K562 (cell line): Measurements from ENCODE around the gene ADAM33. TPM values are rescaled to one million over a fixed set of nuclear protein-coding genes. Genes with fewer than 3 reads are reported as not detected.

Experiments used
- ATAC-seq: fragments of 200-7000 bp; cut with Tn5 transposase; 3 replicates; pipeline ENCODE4 v1.9.1; 2020; ENCODE audit warnings: moderate library complexity
- BruUV-seq: library from RNA; stranded (reverse); fragments of 400-500 nt; replicated peaks from 2 replicates; lab custom pipeline; 2021; lab: Mats Ljungman, UMichigan
- CTCF ChIA-PET: fragments of 300-600 bp; formaldehyde crosslinking; extraction: SDS; loops from one replicate; lab custom pipeline; 2021; ENCODE audit warnings: low intra/inter-chr PET ratio; lab: Yijun Ruan, JAX
- POLR2A ChIA-PET: fragments of 300-600, 350-650 bp; sonication (Branson Sonifier 250); formaldehyde crosslinking; extraction: SDS; loops from one replicate; lab custom pipeline; 2021; ENCODE audit warnings: antibody characterized with exemption, inconsistent platforms; lab: Yijun Ruan, JAX
- DNase-seq, 4 experiments: peaks; one replicate each; pipeline versions ENCODE4 v3.0.0 to v3.0.0-alpha.2; 2011 to 2018; ENCODE audit warnings: low spot score in 3 of 4, mixed read lengths in 3 of 4; ENCODE audit errors: extremely low read depth in 1 of 4
- FAIRE-seq: peaks from 2 replicates; lab custom pipeline; 2011; peaks lifted over from hg19 to GRCh38; lab: Jason Lieb, UNC
- H2AFZ ChIP-seq: 2 replicates; pipeline ENCODE4 v1.6.0; 2011; ENCODE audit warnings: low read depth, low read length, control low read depth, inconsistent platforms
- H3K27ac ChIP-seq: fragments of 200-600 bp; 3 replicates; pipeline ENCODE4 v1.8.0; 2011; ENCODE audit warnings: low read depth, mild to moderate bottlenecking, control low read depth, inconsistent platforms, low read length, moderate library complexity, mixed read lengths; ENCODE audit errors: extremely low read depth
- H3K27me3 ChIP-seq, 2 experiments: fragments of 300-600 bp in 1 of 2; 2 replicates in 1 of 2; 3 replicates in 1 of 2; pipeline versions ENCODE4 v1.6.0 to v1.8.0; 2011; ENCODE audit warnings: inconsistent platforms in 2 of 2, low read length in 2 of 2, mild to moderate bottlenecking in 1 of 2, mixed read lengths in 1 of 2, moderate library complexity in 1 of 2; ENCODE audit not compliant: control insufficient read depth in 2 of 2, insufficient read depth in 2 of 2
- H3K36me3 ChIP-seq: fragments of 300-600 bp; 3 replicates; pipeline ENCODE4 v1.8.0; 2011; ENCODE audit warnings: mild to moderate bottlenecking, low read length, inconsistent platforms; ENCODE audit not compliant: control insufficient read depth, insufficient read depth
- H3K4me1 ChIP-seq, 2 experiments: fragments of 200-600 bp in 1 of 2; replicated peaks in 1 of 2; 2 replicates in 1 of 2; 3 replicates in 1 of 2; pipeline versions ENCODE4 v1.5.1 to v1.8.0; 2011; ENCODE audit warnings: inconsistent platforms in 2 of 2, low read length in 2 of 2, mild to moderate bottlenecking in 1 of 2, mixed read lengths in 1 of 2, moderate library complexity in 1 of 2; ENCODE audit not compliant: control insufficient read depth in 2 of 2, insufficient read depth in 2 of 2
- H3K4me2 ChIP-seq: 2 replicates; pipeline ENCODE4 v1.6.1; 2011; ENCODE audit warnings: low read length, control low read depth, inconsistent platforms, mixed read lengths; ENCODE audit not compliant: insufficient read depth
- H3K4me3 ChIP-seq: fragments of 200-600 bp; sonication (generic), shearing (Covaris generic); 2 replicates; pipeline ENCODE4 v1.5.1; 2016; ENCODE audit warnings: control low read depth, inconsistent platforms
- H3K79me2 ChIP-seq: fragments of 200-600 bp; 3 replicates; pipeline ENCODE4 v1.8.0; 2011; ENCODE audit warnings: low read length, inconsistent platforms; ENCODE audit not compliant: control insufficient read depth, insufficient read depth
- H3K9ac ChIP-seq, 2 experiments: 2 replicates each; pipeline versions ENCODE4 v1.6.0 to v1.6.1; 2011; ENCODE audit warnings: low read depth in 2 of 2, low read length in 2 of 2, control low read depth in 1 of 2, inconsistent platforms in 1 of 2, mild to moderate bottlenecking in 1 of 2, mixed read lengths in 1 of 2; ENCODE audit not compliant: insufficient read depth in 1 of 2
- H3K9me1 ChIP-seq: one replicate; pipeline ENCODE4 v1.6.0; 2011; ENCODE audit warnings: inconsistent platforms, mild to moderate bottlenecking, low read length, moderate library complexity; ENCODE audit not compliant: control insufficient read depth, insufficient read depth
- H3K9me3 ChIP-seq: replicated peaks from 2 replicates; pipeline ENCODE4 v1.5.1; 2011; ENCODE audit warnings: low read depth, low read length, inconsistent platforms; ENCODE audit not compliant: control insufficient read depth, insufficient read depth
- H4K20me1 ChIP-seq: replicated peaks from 2 replicates; pipeline ENCODE4 v1.6.1; 2011; ENCODE audit warnings: low read length, inconsistent platforms, mixed read lengths; ENCODE audit not compliant: control insufficient read depth, insufficient read depth
- C11orf30 ChIP-seq: fragments of 450-650 bp; IDR thresholded peaks from 2 replicates; pipeline ENCODE4 v1.6.1; 2016; ENCODE audit warnings: low read depth, mild to moderate bottlenecking
- CREB3 ChIP-seq: fragments of 450-650 bp; conservative IDR thresholded peaks from 2 replicates; pipeline ENCODE4 v1.6.1; 2016; ENCODE audit warnings: missing genetic modification characterization, low read depth, mild to moderate bottlenecking, missing compliant biosample characterization, moderate library complexity
- DMBX1 ChIP-seq: fragments of 250-450 bp; sonication (Bioruptor Pico); IDR thresholded peaks from 2 replicates; pipeline ENCODE4 v1.8.0; 2022; ENCODE audit warnings: inconsistent platforms, mild to moderate bottlenecking, moderate library complexity, borderline replicate concordance
- EHMT2 ChIP-seq: fragments of 450-650 bp; IDR thresholded peaks from 2 replicates; pipeline ENCODE4 v1.6.1; 2018; ENCODE audit warnings: antibody characterized with exemption
- GABPB2 ChIP-seq: fragments of 250-450 bp; sonication (Bioruptor Pico); conservative IDR thresholded peaks from 2 replicates; pipeline ENCODE4 v1.5.1; 2021; ENCODE audit warnings: mild to moderate bottlenecking
- KAT7 ChIP-seq: sonication (generic); formaldehyde crosslinking; IDR thresholded peaks from 2 replicates; pipeline ENCODE4 v1.8.0; 2022; ENCODE audit warnings: missing genetic modification reagents, mild to moderate bottlenecking, borderline replicate concordance
- MAX ChIP-seq: sonication (generic); formaldehyde crosslinking; IDR thresholded peaks from 2 replicates; pipeline ENCODE4 v1.9.0; 2022; ENCODE audit warnings: mild to moderate bottlenecking, missing genetic modification reagents
- NKRF ChIP-seq: fragments of 450-650 bp; IDR thresholded peaks from 2 replicates; pipeline ENCODE4 v1.6.1; 2016; ENCODE audit warnings: borderline replicate concordance
- PATZ1 ChIP-seq: fragments of 250-450 bp; sonication (Bioruptor Pico); IDR thresholded peaks from 2 replicates; pipeline ENCODE4 v1.5.0; 2020; ENCODE audit warnings: mild to moderate bottlenecking, borderline replicate concordance
- RAD51 ChIP-seq: fragments of 450-650 bp; IDR thresholded peaks from 2 replicates; pipeline ENCODE4 v1.7.1; 2016; ENCODE audit warnings: low read depth, mild to moderate bottlenecking, borderline replicate concordance
- SMAD3 ChIP-seq: fragments of 450-650 bp; formaldehyde crosslinking; conservative IDR thresholded peaks from 2 replicates; pipeline ENCODE4 v1.4.0; 2020; ENCODE audit warnings: mild to moderate bottlenecking
- TAF9B ChIP-seq: fragments of 450-650 bp; IDR thresholded peaks from 2 replicates; pipeline ENCODE4 v1.6.1; 2018; ENCODE audit warnings: mild to moderate bottlenecking; ENCODE audit not compliant: partially characterized antibody
- TRIM28 ChIP-seq: fragments of 450-650 bp; IDR thresholded peaks from 2 replicates; pipeline ENCODE4 v1.6.1; 2017
- ZKSCAN1 ChIP-seq: fragments of 150-350 bp; IDR thresholded peaks from 2 replicates; pipeline ENCODE4 v1.6.1; 2016; ENCODE audit warnings: low read depth, low read length
- ZNF639 ChIP-seq, 2 experiments: fragments of 200-800 bp in 1 of 2; sonication (Bioruptor generic) in 1 of 2; sonication (generic) in 1 of 2; formaldehyde crosslinking in 1 of 2; IDR thresholded peaks in 1 of 2; conservative IDR thresholded peaks in 1 of 2; 2 replicates each; pipeline versions ENCODE4 v1.5.0 to v1.6.1; 2016 to 2020; ENCODE audit warnings: missing compliant biosample characterization in 1 of 2, missing genetic modification characterization in 1 of 2, missing genetic modification reagents in 1 of 2
- WGBS: fragments of 100-300 bp; shearing (Covaris generic); methylation state at CpG from one replicate; pipeline ENCODE4 v1.1.6; 2016; ENCODE audit warnings: low coverage, mixed read lengths; ENCODE audit not compliant: insufficient coverage; ENCODE audit errors: missing lambda C conversion rate; 5-methylcytosine and 5-hydroxymethylcytosine counted together
- in situ Hi-C: fragments of 300-500 bp; cut with MboI; formaldehyde crosslinking; loops from 4 replicates; pipeline ENCODE4 v1.15.0; 2018; ENCODE audit warnings: inconsistent platforms, mixed read lengths
- intact Hi-C: fragments of 100-400 bp; cut with micrococcal nuclease; formaldehyde crosslinking; loops from 2 replicates; pipeline ENCODE4 v1.14.2; 2022
- polyA plus RNA-seq, 8 experiments: library from polyadenylated mRNA; depleted of rRNA in 4 of 8; stranded (reverse) in 5 of 8; unstranded in 3 of 8; fragments of >200 nt; fragmentation: Nextera tagmentation in 2 of 8; fragmentation: Illumina TruSeq in 1 of 8; extraction: Ambion mirVana in 2 of 8; extraction: Trizol in 1 of 8; gene quantifications; 2 replicates each; pipeline versions ENCODE4 v1.2.1 to v1.2.3, GENCODE V29; 2011 to 2014; ENCODE audit warnings: inconsistent platforms in 1 of 8, missing spikeins in 1 of 8
- total RNA-seq, 7 experiments: library from RNA; depleted of rRNA in 6 of 7; stranded (reverse); fragments of >200 nt in 6 of 7; fragmentation: Illumina TruSeq in 2 of 7; extraction: Trizol in 2 of 7; gene quantifications; 2 replicates each; pipeline versions ENCODE4 v1.2.1 to v1.2.3, GENCODE V29; 2011 to 2021; ENCODE audit warnings: low replicate concordance in 1 of 7

ADAM33 gene
- total and polyA plus RNA-seq, 9 of the 15 experiments (the other 6 are each of a cell fraction or from before 2014, with no cell fraction given) = not detected

- H3K9me3 ChIP-seq = no peaks in the 10 kb centered on the region
- in situ Hi-C loops = no loop called here
- no TSS peak for BruUV-seq
- no peak overlapping the region for H3K27ac ChIP-seq
- 0 out of 2 replicates have a peak, but pooled peaks cover 6% of the 10 kb centered on the region for H4K20me1 ChIP-seq
- no peak overlapping the region for H3K4me3 ChIP-seq
- CTCF ChIA-PET = no interaction called here
- H2AFZ ChIP-seq = no peak overlapping the region
- H3K27me3 ChIP-seq = peaks cover 2 to 44% of the 10 kb centered on the region in 2 experiments; a peak in 3 of 5 replicates
- 16% methylated on average over 7 of the region's 10 CpGs for WGBS
- H3K9ac ChIP-seq = no peak overlapping the region
- no peaks in the 10 kb centered on the region for H3K79me2 ChIP-seq
- no peak overlapping the region for H3K4me2 ChIP-seq
- FAIRE-seq = no peak
- ATAC-seq = no peak
- no peaks in the 10 kb centered on the region for H3K36me3 ChIP-seq
- no peak for TF ChIP-seq EHMT2
- no peak for TF ChIP-seq PATZ1 (CRISPR knock-in tag)
- TF ChIP-seq C11orf30 = no peak
- no peak for TF ChIP-seq KAT7 (CRISPR knock-in tag)
- no peak for TF ChIP-seq DMBX1
- no peak for TF ChIP-seq RAD51
- no peak for TF ChIP-seq TAF9B
- no peak for TF ChIP-seq ZNF639 (CRISPR knock-in tag; conservative IDR thresholded peaks at IDR 0.05 in 1 of 2, IDR thresholded peaks at IDR 0.05 in 1 of 2)
- no peak for TF ChIP-seq CREB3
- TF ChIP-seq GABPB2 (CRISPR knock-in tag) = no peak
- TF ChIP-seq TRIM28 = no peak
- no peak for TF ChIP-seq NKRF
- no peak for TF ChIP-seq SMAD3
- no peak for TF ChIP-seq MAX (CRISPR knock-in tag)
- no peak for TF ChIP-seq ZKSCAN1
- H3K4me1 ChIP-seq = peaks cover 0 to 32% of the 10 kb centered on the region in 2 experiments; a peak in 2 of 5 replicates
- intact Hi-C loops = loop anchor here (10.0 kb wide), 1 partner anchor 110 kb away; the partner anchor contains the start of genes CENPB and SPEF1
- no peak for DNase-seq
- no peaks in the 10 kb centered on the region for H3K9me1 ChIP-seq
- POLR2A ChIA-PET = interaction anchor here (0.9 kb wide), 1 partner anchor 30 kb away, joined by 3 read pairs; no protein-coding TSS in a partner anchor
These were observed 7.4 kb downstream of the ADAM33 start for GRCh38 chr20:3674447-3674846.
